DMS153 treated with DMSO at 0.1 percent for 48 hours (cell line): ENCODE data around the gene COL27A1.

Source experiments
- DNase-seq: peaks from one replicate; lab custom pipeline; 2025; ENCODE audit not compliant: unreplicated experiment; lab: John Stamatoyannopoulos, UW

Gene COL27A1

DNA sequence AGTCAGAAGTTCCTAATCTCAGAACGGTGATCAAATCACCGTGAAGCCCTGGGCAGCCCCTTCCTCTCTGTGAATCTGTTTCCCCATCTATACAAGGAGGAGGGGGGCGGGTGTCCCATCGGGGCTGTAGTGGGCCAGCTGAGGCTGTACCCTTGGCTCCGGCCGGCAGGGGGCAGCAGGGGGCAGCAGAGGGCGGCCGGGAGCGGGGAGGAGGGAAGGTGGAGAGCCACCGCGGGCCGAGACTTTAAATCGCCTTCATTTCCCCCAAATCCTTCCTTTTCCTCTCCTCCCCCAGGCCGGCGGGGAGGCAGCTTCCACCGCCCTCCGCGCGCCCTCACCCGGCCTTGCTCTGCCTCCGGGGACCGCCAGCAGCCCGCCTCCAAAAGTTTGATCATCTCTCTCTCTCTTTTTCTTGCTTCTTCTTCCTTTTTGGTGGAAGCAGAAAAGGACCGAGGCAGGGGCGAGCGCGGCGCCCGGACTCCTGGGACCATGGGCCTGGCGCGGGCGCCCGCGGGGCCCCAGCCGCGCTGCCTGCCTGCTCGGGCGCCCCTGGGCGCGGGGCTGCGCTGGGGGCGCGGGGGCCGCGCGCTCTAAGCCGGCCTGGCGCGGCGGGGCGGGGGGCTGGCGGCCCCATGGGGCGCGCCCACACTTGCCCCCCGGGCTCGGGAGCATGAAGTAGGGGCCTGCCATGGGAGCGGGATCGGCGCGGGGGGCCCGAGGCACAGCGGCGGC lies at the start of gene COL27A1:
TSS of gene COL27A1 (plus strand) at position 275 of the 732 bp plus-strand sequence. CDS start at position 689, 414 bp downstream.
- peak; percentile 15 for DNase-seq

DNA sequence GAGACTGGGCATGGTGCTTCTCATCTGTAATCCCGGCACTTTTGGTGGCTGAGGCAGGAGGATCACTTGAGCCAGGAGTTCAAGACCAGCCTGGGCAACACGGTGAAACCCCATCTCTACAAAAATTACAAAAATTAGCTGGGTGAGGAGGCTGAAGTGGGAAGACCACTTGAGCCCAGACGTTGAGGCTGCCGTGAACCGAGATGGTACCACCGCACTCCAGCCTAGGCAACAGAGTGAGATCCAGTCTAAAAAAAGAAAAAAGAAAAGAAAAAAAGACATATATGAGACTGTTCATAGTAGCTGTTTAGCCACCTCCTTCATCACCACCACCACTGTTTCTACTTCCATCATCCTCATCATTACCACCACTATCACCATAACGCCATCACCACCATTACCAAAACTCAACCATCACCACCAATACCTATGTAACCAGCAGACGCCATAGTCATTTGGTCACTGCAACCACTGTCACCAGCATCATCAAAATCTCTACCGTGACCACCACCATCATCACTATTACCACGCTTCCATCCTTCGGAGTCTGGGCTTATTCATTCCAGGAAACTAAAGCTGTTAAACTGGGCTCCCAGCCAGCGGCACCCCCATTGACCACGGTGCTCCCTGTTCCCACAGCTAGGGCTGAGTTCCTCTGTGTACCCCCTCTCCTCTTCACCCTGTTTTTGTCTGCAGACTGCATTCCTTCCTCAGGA lies 47.9 kb upstream of the COL27A1 start:
- DNase-seq, result no peak

DNA sequence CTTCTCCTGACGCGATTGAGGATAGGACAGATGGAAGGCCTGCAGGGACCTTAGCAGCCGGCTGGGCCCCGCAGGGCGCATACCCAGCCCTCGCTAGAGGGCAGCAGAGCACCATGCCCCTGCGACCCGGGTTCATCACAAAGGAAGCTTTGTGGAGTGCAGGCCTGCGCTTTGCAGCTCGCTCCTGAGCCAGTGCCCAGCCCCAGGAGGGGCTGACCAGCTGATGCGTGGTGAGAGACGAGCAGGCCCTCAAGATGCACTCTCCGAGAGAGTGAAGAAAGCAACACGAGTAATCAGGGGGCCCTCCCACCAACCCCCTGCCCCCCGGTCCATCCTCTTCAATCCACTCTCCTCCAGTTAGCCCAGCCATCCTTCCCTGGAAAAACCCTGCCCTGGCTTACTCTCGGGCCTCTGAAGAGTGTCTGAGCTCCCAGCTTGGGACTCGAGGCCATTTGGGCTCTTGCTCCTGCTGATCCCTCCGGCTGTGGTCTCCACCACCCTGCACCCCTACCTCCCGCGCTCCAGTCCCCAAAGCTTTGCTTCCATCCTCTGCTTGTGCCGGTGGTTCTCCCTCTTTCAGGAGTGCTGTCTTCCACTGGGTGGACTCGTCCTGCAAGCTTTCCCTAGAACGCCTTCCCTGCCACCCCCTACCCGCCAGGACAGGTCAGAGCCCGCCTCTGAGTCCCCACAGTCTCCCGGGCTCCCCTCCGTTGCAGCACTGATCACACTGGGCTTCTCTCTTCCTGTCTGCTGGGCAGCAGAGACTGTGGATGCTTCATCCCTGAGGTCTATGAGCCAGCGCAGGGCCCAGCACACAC lies 47.1 kb upstream of the COL27A1 start:
- DNase-seq, result peak; percentile 63

DNA sequence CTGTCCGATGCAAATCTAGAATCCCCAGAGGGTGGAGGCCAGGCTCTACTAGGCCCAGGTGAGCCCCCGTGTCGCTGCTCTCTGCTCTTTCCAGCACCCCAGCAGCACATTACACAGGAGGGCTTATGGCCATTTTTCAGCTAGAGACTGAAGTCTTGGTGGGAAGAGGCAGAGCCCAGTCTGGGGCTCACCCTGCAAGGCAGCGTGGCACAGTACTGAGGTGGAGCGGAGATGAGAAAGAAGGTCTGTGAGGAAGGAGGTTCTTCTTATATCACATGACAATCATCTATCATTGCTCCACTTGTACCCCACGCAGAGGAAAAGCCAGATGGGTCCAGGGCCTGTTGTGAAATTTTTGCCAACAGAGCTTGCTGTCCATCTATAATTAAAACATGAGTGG lies 46.2 kb upstream of the COL27A1 start:
- no peak for DNase-seq

DNA sequence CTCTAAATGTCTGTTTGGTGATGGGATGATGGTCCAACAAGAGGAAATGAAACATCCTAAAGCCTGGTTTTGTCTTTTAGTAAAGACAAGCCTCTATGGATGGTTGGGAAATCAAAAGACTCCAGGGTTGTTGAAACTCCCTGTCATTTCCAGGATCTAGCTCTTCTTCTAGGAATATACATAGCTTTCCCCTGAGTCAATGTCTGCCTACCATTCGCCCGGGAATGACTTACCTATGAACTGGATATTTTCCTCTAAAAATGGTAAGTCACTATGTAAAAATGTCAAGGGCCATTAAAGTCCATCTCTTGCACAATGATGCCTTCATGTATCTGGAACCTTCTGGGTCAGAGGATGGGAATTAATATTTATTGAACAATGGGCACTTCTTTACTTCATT lies 45.2 kb upstream of the COL27A1 start:
- DNase-seq, result no peak

DNA sequence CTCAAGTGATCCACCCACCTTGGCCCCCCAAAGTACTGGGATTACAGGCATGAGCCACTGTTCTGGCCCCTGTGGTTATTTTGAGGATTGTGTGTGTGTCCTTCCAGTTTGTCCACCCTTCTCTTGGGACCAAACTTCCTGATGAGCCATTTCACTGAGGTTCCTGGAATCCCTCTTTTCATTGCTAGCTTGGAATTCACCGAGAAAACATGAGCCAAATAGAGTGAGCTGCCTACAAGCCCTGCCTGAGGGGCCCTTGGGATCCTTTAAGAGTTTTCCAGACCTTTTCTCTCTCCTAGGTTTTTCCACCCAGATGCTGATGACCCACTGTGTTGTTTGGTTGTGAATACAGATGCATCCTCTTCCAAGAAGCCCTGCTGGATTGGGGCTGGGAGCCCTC lies 43.0 kb upstream of the COL27A1 start:
- DNase-seq, result no peak

DNA sequence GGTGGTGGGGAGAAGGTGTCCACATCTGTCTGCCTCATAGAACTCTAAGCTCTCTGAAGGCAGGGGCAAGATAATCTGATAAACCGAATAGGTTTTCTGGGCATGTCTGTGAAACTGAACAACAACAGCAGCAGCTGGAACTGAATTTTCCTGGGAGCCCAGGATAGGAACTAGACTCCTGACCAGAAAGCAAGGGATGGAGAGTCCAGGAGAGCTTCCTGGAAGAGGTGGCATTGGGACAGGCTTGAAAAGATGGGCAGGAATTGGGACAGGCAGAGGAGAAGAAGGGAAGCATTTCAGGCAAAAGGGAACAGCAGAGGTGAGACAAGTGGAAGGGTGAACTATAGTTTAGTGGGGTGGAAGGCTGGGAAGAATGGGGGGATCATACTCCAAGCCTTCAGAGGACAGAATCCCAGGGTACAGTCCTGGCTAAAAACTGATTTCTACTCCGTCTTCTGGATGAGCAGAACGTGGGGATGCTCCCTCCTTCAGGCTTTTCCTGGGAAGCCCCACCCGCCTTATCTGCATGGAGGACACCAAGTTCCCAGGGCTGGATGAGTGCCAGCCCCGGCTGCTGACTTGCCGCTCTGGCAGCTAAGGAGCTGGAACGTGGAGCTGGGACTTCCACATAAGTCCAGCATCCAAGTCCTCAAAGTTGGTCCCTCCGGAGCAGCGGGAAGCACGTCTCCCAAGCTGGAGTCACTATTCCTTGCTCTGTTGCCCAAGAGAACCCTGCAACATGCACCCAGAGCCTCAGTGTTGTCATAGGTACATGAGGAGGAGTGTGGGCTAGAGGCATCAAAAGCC lies 42.4 kb upstream of the COL27A1 start:
- DNase-seq, result no peak

DNA sequence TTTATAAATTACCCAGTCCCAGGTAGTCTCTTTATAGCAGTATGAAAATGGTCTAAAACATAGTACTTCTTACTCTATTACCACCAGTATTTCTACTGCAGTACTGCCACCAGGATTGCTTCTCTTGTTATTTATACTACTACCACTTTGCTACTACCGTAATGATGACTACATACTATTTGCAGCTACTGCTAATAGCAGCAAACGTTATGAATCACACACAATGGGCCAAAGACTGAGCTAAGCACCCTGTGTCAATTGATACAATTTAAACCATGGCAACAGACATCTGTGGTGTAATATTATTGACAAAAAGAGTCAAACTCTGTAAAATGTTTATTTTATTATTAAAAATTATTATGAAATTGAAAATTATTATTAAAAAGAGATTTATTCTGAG lies 41.0 kb upstream of the COL27A1 start:
- DNase-seq, result no peak

DNA sequence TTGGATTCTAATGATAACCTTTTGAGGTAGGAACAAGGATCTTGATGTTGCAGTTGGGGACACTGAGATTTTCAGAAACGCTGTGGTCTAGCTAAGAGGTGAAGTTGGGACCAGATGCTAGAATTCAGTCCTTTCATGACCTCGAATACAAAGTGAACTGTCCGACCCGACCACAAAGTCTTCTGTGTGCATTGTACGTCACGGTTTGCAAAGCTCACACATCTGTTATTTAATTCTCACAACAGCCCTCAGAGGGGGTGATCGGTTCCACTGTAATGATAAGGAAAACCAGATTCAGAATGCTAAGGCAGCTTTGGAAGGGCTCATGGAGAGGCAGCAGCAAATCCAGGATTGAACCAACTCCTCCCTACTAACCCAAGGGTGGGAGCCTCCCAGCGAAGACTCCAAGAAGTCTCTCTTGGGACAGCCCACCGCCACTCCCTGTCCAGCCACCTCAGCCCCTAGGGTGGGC lies 39.6 kb upstream of the COL27A1 start:
- no peak for DNase-seq

DNA sequence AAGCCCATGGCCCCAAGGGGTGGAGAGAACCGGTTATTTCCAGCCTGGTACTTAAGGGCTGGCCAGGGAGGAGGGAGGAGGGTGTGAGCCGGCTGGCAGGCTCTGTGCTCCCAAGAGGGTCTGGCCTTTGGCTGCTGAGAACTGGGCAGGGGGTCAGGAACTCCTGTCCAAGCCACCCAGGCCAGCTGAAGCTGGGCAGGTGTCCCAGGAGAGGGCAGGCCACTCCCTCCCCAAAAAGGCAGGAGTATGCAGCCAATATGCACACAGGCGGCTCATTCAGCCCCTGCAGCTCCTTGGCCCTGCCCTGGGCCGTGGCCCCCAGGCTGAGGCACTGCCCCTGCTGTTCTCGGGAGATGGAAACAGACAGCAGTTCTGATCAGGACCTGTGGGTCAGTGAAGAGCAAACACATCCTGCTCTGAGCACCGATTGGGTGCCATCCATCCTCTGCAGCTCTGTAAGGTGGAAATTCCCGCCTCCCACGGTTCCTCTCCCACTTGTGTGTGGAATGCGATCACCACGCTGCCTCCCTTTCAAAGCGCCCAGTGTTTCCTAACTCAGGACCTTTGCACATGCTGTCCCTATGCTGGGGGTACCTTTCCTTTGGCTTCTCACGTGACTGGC lies 39.1 kb upstream of the COL27A1 start:
- no peak for DNase-seq

DNA sequence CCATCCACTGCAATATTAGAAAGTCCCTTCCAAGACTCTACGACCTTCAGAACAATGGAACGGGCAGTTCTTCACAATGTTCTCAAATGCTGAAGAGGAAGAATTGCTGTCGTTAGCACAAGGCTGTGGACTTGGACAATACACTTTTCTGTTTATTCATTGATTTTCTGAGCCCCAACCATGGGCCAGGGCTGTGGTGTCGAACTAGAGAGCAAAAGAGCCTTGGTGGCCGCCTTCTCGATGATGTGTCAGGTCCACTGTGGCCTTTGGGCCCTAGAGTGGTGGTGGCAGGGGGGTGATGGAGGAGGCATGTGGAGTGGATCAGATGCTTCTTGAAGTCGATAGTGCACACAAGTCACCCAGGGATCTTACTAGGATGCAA lies 37.7 kb upstream of the COL27A1 start:
- no peak for DNase-seq

DNA sequence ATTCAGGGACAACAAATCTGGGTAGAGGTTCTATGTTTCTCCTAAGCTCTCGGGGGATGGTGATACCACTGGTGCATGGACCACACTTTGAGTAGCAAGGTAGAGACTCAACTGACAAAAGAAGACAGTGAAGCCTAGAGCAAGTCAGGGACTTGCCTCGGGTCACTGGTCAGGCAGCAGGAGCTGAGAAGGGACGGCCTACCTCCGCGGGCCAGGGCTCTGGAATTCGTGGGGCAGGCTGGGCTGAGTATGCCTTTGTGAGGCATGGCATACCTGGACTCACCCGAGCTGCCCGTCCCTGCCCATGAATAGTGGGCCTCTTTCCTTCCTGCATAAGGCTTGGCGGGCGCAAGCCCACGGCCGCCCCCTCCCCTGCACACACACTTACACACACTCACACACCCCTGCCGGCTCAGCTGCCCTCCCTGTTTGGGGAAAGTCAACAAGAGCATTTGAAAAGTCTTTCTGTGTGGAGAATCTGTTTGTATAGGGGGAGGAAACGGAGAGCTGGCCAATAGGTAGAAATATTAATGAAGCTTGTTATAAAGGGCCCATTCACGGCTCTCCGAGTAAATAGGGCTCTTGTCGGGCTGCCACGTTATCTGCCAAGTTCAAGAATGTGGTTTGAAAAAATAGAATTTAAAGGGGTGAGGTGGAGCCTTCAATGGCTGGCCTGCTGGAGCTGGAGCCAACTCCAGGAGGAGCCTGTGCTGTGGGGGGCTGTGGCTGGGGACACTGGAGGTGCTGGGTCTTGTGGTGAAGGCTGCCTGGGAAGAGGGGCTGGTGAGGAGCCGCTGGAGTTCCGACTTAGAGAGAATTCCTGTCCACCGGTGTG lies 37.1 kb upstream of the COL27A1 start:
- DNase-seq, result peak; percentile 54

DNA sequence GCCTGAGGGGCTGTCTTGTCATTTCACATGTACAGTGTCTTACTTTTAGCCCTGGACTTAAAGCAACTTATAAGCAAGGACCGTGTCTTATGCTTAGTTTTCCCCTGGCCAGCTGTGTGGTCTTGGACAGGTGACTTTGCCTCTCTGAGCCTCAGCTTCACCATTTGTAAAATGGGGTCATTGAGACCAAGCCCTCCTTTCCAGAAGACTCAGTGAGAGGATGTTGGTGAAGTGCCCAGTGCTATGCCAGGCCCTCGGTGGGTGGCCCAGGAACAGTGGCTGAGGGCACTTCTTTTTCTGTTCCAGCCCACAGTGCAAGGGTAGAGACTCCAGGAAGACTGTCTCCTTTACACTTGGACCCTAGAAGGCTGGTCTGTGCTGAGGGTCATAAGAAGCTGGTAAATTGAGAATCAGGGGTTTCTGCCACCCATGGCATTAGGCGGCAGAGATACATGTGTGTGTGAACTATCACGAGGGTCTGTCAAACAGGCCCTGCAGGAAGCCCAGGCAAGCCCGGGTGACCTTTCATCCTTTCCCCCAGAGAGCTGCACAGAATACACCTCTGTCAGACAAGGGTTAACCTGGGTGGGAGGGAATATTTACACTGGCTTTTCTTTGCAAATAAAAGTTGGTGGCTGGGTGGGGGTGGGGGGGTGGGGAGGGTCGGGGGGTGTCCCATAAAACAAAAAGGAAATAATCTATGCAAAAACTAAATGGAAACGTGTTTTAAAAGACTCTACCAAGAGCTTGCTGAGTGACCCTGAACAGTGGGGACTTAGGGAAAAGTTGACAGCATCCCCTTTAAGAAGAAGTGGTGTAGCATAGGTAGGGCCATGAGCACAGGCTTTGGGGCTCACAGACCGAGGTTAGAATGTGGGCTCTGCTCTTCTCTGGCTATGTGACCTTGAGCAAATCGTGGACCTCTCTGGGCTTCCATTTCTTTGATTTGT lies 35.8 kb upstream of the COL27A1 start:
- no peak for DNase-seq

DNA sequence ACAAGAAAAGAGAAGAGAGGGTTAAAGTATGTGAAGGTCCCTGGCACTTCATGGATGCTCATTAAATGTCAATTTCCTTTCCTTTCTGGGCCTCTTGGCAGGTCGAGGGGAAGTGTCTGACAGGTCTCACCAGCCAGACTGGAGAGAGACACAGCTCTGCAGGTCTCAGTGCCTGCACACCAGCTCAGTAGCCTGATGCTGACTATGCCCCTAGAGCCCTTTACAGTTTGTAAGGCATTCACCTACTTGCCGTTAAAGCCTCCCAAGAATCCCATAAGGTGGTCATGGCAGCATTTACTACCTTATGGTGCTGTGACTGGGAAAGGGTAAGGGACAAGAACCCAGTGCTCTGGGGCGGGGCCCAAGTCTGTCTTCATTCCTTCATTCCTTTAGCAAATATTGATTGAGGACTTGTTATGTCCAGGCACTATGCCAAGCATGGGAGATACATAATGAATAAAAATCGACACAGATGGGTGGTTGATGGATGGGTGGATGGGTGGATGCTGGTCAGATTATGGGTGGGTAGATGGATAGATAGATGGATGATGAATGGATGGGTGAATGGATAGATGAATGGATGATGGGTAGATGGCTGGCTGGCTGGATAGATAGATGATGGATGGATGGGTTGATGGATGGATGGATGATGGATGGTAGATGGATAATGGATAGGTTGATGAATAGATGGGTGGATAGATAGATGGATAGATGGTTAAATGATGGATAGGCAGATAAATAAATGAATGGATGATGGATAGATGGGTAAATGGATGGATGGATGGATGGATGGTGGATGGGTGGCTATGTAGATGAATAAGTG lies 34.9 kb upstream of the COL27A1 start:
- DNase-seq, result no peak

DNA sequence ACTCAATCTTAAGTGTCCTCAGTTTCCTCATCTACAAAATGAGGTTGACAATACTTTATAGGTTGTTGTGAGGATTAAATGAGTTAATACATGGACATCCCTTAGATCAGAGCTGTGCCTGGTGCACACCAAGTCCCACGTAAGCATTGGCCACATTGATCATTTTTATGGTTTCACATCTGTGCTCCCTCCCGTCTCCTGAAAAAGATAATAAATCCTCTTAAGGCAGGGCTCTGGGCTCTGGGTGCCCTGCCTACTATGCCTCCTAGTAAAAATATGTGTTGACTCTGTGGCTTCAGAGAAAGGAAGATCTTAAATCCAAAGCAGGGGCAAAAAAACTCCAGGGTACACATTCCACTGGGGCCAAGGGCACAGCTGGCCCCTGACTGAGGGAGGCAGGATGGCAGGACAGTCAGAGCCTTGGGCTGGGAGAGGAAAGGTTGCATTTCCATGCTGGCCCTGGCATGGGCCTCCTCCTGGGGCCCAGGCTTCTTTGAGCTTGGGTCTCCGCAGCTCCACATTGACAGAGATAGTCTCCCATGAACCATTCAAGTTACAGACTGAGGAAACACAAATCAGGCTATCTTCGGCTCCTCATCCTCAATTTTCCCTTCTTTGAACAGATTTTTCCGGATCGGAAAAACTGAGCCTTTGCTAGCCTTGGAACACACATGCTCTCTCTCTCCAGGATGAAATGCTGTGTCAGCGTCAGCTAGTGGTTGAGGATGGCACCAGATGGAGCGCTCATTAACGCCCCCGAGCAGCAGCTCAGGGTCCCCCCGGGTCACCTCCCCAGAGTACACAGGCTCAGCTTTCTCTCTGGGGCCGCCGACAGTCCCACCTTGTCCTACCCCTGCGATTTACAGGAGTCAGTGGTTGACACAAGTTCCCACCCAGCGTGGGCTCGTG lies 33.9 kb upstream of the COL27A1 start:
- DNase-seq, result no peak
